Measurements from ENCODE around the gene ARFGAP1.

ARFGAP1 gene

DNA sequence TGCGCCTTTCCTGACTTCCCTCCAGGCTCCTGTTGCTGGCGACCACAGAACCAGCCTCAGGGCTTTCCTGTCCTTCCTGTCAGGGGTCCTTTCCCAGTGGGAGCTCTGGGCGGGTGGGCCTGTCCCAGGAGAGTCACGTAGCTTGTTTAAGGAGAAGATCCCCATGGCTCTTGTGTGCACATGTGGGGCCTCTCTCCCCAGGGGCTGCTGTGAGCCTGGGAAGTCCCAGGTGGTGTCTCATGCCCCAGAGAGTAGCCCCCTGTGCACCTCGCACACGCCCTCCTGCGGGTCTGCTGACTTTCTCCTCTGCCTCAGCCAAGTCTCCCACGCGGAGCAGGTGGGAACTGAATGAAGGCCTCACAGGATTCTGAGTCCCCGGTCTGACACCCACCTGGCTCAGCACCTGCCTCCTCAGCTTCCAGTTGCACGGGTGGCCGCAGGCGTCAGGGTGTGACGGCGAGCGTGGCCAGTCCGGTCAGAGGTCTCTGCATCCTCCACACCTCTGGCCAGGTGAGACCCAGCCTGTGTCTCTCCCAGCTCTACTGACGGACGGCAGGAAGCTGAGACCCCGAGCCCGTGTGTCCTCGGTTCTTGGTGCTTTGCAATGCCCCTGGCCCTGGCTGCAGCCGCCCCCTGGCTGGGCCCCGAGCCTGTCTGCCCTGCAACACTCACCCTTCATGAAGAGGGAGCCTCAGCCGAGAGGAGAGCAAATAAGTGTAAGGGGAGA lies 12.7 kb upstream of the ARFGAP1 start:
- no peak for DNase-seq (ENCODE audit: low read depth, low spot score)

DNA sequence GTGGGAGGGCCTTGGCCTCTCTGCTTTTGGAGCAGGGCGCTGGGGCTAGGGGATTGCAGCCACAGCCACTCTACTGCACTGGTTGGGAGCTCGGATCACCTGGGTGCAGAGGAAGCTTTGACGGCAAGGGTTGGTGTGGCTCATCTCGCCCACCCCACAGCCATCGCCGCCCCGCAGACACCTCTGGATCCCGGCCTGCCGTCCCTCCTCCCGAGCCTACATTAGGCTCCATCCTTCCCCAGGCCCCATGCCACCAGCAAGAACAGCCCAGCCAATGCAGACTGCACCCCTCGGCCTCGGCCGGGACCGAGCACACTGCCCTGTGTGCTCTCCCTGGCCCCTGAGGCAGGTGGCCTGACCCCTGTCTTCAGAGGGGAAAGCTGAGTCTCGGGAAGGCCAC lies 12.1 kb upstream of the ARFGAP1 start:
- DNase-seq (ENCODE audit: low read depth, low spot score): no peak

DNA sequence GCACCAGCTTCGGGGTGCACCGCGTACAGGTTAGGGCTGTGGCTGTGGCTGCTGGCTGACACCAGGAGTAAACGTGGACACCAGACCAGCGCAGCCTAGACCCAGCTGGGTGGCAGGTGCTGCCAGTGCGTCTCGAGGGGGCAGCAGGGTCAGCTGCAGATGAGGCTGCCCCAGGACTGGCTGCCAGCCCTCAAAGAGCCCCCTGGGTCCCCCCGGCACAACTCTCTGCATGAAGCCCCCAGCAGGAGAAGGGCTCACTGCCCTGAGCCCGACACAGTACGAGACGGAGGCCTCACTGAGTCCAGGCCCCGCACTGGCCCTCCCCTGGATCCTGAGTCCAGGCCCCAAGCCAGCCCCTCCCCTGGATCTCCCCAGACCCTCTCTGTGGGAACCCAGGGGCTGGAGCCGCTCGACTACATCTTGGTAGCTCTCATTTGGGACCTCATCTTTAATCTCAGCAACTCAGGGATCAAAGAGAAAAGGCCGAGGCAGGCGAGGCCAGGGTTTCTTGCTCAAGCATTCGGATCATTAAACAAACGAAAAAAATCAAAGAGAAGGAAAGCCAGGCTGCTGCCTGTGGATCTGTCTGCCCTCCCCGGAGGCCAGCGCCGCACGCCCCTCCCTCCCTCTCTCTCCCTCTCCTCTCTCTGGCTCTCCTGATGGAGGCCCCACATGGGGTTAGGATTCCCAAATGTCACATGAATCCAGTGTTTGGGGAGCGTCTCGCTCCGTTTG lies 11.4 kb upstream of the ARFGAP1 start:
- DNase-seq (ENCODE audit: low read depth, low spot score): peak; percentile 43

DNA sequence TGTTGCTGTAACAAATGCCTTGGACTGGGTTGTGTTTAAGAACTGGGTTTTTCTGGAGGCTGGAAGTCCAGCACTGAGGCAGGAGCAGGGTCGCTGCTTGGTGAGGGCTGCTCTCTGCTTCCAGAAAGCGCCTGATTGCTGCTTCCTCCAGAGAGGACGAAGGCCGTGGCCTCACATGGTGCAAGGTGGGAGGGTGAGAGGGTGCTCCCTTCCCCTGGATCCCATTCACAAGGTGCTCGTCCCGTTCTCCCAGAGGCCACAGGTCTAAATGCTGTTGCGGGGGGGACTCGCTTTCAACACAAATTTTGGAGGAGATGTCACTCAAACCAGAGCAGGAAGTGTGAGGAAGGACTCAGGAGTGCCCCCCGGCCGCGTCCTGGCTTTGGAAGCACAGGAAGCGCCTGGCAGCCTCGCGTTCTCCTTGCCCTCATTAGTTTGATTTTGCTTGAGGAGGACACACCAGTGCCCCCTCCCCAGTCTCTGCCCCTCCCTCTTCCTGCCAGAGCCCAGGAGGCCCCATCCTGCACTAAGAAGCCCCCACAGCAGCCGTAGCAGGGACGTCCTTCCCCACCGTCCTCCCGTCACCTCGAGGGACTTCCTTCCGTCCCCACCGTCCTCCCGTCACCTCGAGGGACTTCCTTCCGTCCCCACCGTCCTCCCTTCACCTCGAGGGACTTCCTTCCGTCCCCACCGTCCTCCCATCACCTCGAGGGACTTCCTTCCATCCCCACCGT lies 10.7 kb upstream of the ARFGAP1 start:
- no peak for DNase-seq (ENCODE audit: low read depth, low spot score)

GRCh38 chr20:63262836-63263235 lies 9.8 kb upstream of the ARFGAP1 start:
- DNase-seq (ENCODE audit: low read depth, low spot score): no peak

GRCh38 chr20:63264000-63264399 lies 8.6 kb upstream of the ARFGAP1 start:
- no peak for DNase-seq (ENCODE audit: low read depth, low spot score)

DNA sequence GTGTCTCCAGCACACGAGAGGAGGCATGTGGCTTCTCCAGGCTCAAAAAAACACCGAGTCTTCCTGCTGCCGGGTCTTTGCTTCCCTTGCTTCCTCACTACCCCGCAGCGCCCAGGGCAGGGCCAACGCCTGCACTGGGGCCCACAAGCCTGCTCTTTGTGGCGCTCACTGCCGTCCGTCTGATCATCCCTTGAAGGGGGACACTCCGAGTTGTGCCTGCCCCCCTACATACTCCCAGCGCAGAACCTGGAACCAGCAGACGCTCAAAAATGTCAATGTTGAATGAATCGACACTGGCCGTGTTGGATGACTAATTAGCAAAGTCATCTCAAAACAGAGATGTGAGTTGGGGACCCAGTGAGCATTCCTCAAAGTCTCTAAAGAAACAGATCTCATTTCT lies 8.1 kb upstream of the ARFGAP1 start:
- DNase-seq (ENCODE audit: low read depth, low spot score): peak; percentile 36

GRCh38 chr20:63265891-63266515 lies 6.6 kb upstream of the ARFGAP1 start:
- no peak for DNase-seq (ENCODE audit: low read depth, low spot score)

DNA sequence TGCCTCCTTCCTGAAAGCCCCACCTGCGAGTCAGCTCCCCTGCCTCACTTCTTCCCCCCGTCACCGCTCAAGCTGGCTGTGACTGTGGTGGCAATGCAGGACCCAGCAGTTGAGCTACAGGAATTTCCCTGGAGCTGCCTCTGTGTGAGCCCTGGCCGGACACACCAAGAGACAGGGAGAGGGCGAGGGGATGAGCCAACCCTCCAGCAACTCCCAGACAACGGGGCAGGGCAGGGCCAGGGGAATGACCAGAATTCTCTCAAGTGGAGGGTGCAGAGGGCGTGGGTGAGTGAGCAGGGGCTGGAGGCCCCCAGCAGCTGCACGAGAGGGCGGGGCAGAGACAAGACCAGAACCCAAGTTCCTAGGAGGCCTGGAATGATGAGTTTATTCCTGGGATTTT lies 4.9 kb upstream of the ARFGAP1 start:
- no peak for DNase-seq (ENCODE audit: low read depth, low spot score)

- no peak for DNase-seq (ENCODE audit: low read depth, low spot score)
Measured at GRCh38 chr20:63268256-63268655, 4.4 kb upstream of the ARFGAP1 start.

DNA sequence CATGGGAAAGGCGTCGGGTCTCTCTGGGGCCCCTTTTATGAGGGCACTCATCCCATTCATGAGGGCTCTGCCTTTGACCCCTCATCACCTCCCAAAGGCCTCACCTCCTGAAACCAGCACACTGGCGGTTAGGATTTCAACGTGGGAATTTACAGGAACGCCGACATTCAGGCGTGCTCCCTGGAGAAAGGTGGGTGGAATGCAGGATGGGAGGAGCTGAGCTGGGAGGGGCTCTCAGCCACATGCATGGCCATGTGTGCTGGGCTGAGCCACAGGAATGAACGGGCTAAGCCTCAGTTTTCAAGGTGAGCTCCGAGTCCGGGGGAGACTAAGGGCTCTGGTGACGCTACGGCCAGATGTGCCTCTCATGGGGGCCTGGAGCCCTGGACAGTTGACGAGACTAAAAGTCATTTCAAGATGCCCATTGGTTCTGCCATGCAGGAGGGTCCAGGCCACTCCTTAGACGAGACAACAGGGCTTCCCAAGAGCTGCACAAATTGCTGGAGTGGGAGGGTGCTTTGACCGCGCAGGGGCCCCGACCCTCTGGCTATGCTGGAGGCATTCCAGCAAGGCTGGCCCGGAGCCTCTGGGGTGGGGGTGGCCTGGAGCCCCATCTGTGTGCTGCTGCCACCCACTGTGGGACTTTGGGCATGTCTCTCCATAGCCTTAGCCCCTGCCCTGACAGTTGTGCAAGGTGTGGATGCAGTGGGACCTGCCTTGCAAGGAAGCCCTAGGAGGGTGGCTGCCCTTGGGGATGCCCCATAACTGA lies 3.8 kb upstream of the ARFGAP1 start:
- no peak for DNase-seq (ENCODE audit: low read depth, low spot score)

DNA sequence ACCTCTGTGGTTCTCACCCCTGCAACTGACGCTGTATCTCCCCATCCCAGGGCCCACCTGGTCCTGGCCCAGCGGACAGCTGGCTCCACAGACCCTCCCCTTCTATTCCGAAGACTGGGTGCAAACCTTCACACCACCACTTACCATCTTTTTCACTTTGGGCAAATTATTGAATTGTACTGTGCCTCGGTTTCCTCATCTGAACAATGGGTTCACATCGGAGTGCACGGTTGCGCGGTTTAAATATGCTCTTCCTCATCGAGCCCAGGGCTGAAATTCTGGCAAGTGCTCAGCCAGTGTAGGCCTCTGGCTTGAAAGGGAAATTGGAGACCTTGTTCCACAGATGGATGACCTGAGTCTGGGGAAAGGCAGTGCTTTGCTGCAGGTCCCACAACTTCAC lies 2.9 kb upstream of the ARFGAP1 start:
- no peak for DNase-seq (ENCODE audit: low read depth, low spot score)

DNA sequence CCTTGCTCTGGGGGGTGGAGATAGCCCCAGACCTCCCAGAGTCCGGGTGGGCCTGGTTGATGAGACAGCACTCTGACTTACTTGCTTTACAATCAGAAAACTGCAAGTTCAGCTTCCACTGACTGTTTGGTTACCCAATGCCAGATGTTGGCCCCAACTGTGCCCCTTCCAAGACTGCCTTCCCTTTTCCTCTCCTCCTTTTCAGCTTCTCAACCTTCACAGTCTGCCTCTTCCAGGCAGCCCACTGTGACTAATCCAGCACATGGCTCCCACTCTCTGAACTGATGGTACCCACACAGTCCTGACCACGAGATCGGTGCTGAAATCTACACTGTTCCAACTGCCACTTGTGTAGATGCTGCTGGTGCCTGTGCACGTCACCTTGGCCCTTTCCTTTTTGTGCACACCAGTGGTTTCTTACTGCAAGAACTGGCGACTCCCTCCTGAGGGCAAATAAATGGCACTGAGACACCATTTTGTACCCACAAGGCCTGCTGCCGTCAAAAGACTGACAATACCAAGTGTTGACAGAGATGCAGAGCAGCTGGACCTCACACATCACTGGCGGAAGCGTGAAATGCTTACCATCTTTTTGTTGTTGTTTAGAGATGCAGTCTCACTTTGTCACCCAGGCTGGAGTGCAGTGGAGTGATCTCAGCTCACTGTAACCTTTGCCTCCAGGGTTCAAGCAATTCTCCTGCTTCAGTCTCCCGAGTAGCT lies 1.8 kb upstream of the ARFGAP1 start:
- no peak for DNase-seq (ENCODE audit: low read depth, low spot score)

- no peak for DNase-seq (ENCODE audit: low read depth, low spot score)
Measured at GRCh38 chr20:63273059-63273579, 506 bp downstream of the ARFGAP1 start.

GRCh38 chr20:63273635-63274380 lies 1.2 kb downstream of the ARFGAP1 start:
- peak; percentile 79 for DNase-seq (ENCODE audit: low read depth, low spot score)

DNA sequence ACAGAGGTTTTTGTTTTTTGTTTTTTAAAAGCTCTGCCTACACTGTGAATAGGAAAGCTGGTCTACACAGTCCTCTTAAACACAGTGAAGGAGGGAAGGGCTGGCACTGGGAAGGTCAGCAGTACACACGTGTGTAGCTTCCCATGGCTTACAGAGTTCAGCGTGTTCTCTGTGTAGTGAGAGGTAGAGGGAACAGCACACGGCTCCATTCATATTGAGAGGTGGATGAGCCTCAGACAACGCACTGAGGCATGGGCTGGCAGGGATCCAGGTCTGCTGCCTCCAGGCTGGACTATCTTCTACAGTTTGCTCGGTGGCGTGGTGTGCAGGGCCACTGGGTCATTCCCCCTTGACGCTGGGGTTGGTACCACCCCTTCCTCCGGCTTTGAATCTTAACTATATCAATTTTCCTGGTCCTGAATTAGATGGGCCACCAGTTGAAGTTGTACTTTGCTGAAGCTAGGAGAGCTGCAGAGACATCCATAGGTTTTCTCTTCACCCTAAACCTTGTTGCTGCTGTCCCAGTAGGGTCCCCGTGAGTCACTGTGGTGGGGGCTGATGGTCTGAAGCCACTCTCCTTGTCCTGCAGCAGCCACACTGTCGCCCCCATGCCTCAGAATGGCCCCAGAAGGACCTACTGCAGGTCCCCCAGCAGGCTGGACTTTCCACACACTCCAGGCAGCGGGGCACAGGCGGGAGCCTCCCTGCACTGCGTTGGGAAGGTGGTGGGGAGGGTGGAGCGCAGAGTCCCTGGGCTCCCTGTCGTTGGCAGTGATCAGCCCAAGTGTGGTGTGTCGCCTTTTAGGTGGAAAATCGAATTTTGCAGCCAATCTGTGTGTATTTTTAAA lies 2.0 kb downstream of the ARFGAP1 start:
- DNase-seq (ENCODE audit: low read depth, low spot score): no peak

GRCh38 chr20:63275825-63276224 lies 3.2 kb downstream of the ARFGAP1 start:
- DNase-seq (ENCODE audit: low read depth, low spot score): no peak

GRCh38 chr20:63276956-63277355 lies 4.3 kb downstream of the ARFGAP1 start:
- no peak for DNase-seq (ENCODE audit: low read depth, low spot score)

Measured in astrocyte of the hippocampus (primary cell).